Endothelial cell of umbilical vein (primary cell): ENCODE data around the gene CHD6. TPM values are rescaled to one million over a fixed set of nuclear protein-coding genes. Genes with fewer than 3 reads are reported as not detected.

Experiments
- BruUV-seq: library from RNA; stranded (reverse); fragments of 400-500 nt; replicated peaks from 2 replicates; lab custom pipeline; 2021; lab: Mats Ljungman, UMichigan
- CTCF ChIA-PET: fragments of 300-600, 350-600 bp; sonication (Branson Sonifier 250); formaldehyde crosslinking; loops from one replicate; lab custom pipeline; 2021; ENCODE audit warnings: antibody characterized with exemption, inconsistent platforms; lab: Charles Lee
- POLR2A ChIA-PET: fragments of 300-600, 350-600 bp; sonication (Branson Sonifier 250); formaldehyde crosslinking; loops from one replicate; lab custom pipeline; 2021; ENCODE audit warnings: antibody characterized with exemption, inconsistent platforms; lab: Charles Lee
- DNase-seq: peaks from one replicate; pipeline ENCODE4 v3.0.0-alpha.2; 2011; ENCODE audit warnings: low read depth, low spot score
- FAIRE-seq: peaks from 2 replicates; lab custom pipeline; 2011; peaks lifted over from hg19 to GRCh38; lab: Jason Lieb, UNC
- H2AFZ ChIP-seq: 2 replicates; pipeline ENCODE4 v1.6.0; 2012; ENCODE audit warnings: low read depth, low read length, control low read depth, inconsistent platforms
- H3K27ac ChIP-seq: 2 replicates; pipeline ENCODE4 v1.5.1; 2011; ENCODE audit warnings: low read depth, mild to moderate bottlenecking, control low read depth, low read length, moderate library complexity; ENCODE audit not compliant: insufficient read depth
- H3K27me3 ChIP-seq, 2 experiments: 2 replicates each; pipeline versions ENCODE4 v1.6.0 to v1.6.1; 2011; ENCODE audit warnings: low read length in 2 of 2, mixed read lengths in 1 of 2; ENCODE audit not compliant: control insufficient read depth in 2 of 2, insufficient read depth in 2 of 2
- H3K36me3 ChIP-seq, 2 experiments: 2 replicates in 1 of 2; 3 replicates in 1 of 2; pipeline ENCODE4 v1.5.1; 2011; ENCODE audit warnings: low read length in 2 of 2, mild to moderate bottlenecking in 1 of 2, moderate library complexity in 1 of 2; ENCODE audit not compliant: control insufficient read depth in 2 of 2, insufficient read depth in 2 of 2; ENCODE audit errors: extremely low read depth in 1 of 2
- H3K4me1 ChIP-seq: 3 replicates; pipeline ENCODE4 v1.5.1; 2011; ENCODE audit warnings: mild to moderate bottlenecking, low read length; ENCODE audit not compliant: control insufficient read depth, insufficient read depth; ENCODE audit errors: extremely low read depth
- H3K4me2 ChIP-seq: 2 replicates; pipeline ENCODE4 v1.6.1; 2011; ENCODE audit warnings: low read length, control low read depth, mixed read lengths; ENCODE audit not compliant: insufficient read depth
- H3K4me3 ChIP-seq, 3 experiments: fragments of 200-600 bp in 1 of 3; sonication (generic), shearing (Covaris generic) in 1 of 3; replicated peaks in 1 of 3; 2 replicates each; pipeline ENCODE4 v1.5.1; 2011 to 2016; ENCODE audit warnings: control low read depth in 3 of 3, low read length in 3 of 3, mild to moderate bottlenecking in 2 of 3, inconsistent platforms in 1 of 3, low read depth in 1 of 3, moderate library complexity in 1 of 3; ENCODE audit not compliant: insufficient read depth in 1 of 3
- H3K79me2 ChIP-seq: 2 replicates; pipeline ENCODE4 v1.6.0; 2012; ENCODE audit warnings: low read length, inconsistent platforms; ENCODE audit not compliant: control insufficient read depth, insufficient read depth
- H3K9ac ChIP-seq: replicated peaks from 2 replicates; pipeline ENCODE3; 2011; ENCODE audit warnings: low read length, control low read depth; ENCODE audit not compliant: insufficient read depth; ENCODE audit errors: extremely low read depth
- H3K9me1 ChIP-seq: replicated peaks from 3 replicates; pipeline ENCODE4 v1.6.0; 2011; ENCODE audit warnings: mild to moderate bottlenecking, low read length; ENCODE audit not compliant: control insufficient read depth, insufficient read depth; ENCODE audit errors: extremely low read depth
- H3K9me3 ChIP-seq: replicated peaks from 2 replicates; pipeline ENCODE4 v1.5.1; 2012; ENCODE audit warnings: low read length, inconsistent platforms; ENCODE audit not compliant: control insufficient read depth, insufficient read depth
- H4K20me1 ChIP-seq: replicated peaks from 2 replicates; pipeline ENCODE3; 2011; ENCODE audit warnings: mild to moderate bottlenecking, low read length; ENCODE audit not compliant: control insufficient read depth, insufficient read depth; ENCODE audit errors: extremely low read depth
- EZH2 ChIP-seq: IDR thresholded peaks from 2 replicates; pipeline ENCODE4 v1.6.1; 2012; ENCODE audit warnings: borderline replicate concordance, low read depth, mild to moderate bottlenecking, moderate library complexity, low read length, inconsistent platforms; ENCODE audit not compliant: severe bottlenecking
- FOS ChIP-seq: IDR thresholded peaks from 2 replicates; pipeline ENCODE4 v1.6.1; 2011; ENCODE audit warnings: mild to moderate bottlenecking, low read length, moderate library complexity, borderline replicate concordance; ENCODE audit not compliant: insufficient read depth
- GATA2 ChIP-seq: IDR thresholded peaks from 2 replicates; pipeline ENCODE4 v1.7.0; 2011; ENCODE audit warnings: low read depth, mild to moderate bottlenecking, moderate library complexity, mixed read lengths, low read length; ENCODE audit not compliant: insufficient read length, insufficient read depth
- JUN ChIP-seq: IDR thresholded peaks from 2 replicates; pipeline ENCODE4 v1.6.1; 2011; ENCODE audit warnings: borderline replicate concordance, low read depth; ENCODE audit not compliant: insufficient read length, insufficient read depth
- MYC ChIP-seq: IDR thresholded peaks from one replicate; pipeline ENCODE4 v1.6.1; 2011; ENCODE audit warnings: mild to moderate bottlenecking, low read depth, low read length
- POLR2A ChIP-seq: IDR thresholded peaks from 2 replicates; pipeline ENCODE4 v1.6.1; 2012; ENCODE audit warnings: low read depth, mild to moderate bottlenecking, control low read depth, low read length
- POLR2AphosphoS5 ChIP-seq: IDR thresholded peaks from 2 replicates; pipeline ENCODE4 v1.6.1; 2012; ENCODE audit warnings: low read depth, mild to moderate bottlenecking, control low read depth, low read length, moderate library complexity; ENCODE audit not compliant: insufficient read depth
- dilution Hi-C: fragments of 300-500 bp; cut with MboI; formaldehyde crosslinking; loops from one replicate; pipeline ENCODE4 v1.15.0; 2019; ENCODE audit warnings: low sequenced_read_pairs; ENCODE audit not compliant: extremely low pct_ligation_motif_present
- intact Hi-C: fragments of 100-400 bp; cut with micrococcal nuclease; formaldehyde crosslinking; loops from one replicate; pipeline ENCODE4 v1.10.0; 2022
- polyA plus RNA-seq, 4 experiments: library from polyadenylated mRNA; depleted of rRNA in 3 of 4; stranded (reverse) in 3 of 4; unstranded in 1 of 4; fragments of >200 nt; gene quantifications; 2 replicates each; pipeline versions ENCODE4 v1.2.1 to v1.2.3, GENCODE V29; 2011 to 2012; ENCODE audit warnings: missing spikeins in 1 of 4
- total RNA-seq: library from RNA; stranded (reverse); gene quantifications from 2 replicates; pipeline ENCODE4 v1.2.3, GENCODE V29; 2021
- TF ChIP-seq, protein P1 (sequence below), 2 donors: IDR thresholded peaks; 1 replicate in 1 of 2; 2 replicates in 1 of 2; pipeline ENCODE4 v1.5.1; 2011; ENCODE audit warnings: low read length in 2 of 2, mild to moderate bottlenecking in 2 of 2, moderate library complexity in 2 of 2, control low read depth in 1 of 2, inconsistent platforms in 1 of 2, low read depth in 1 of 2; ENCODE audit not compliant: insufficient read depth in 1 of 2; ENCODE audit errors: extremely low read depth in 1 of 2
- TF ChIP-seq, protein P2 (sequence below): IDR thresholded peaks from 2 replicates; pipeline ENCODE4 v1.6.1; 2011; ENCODE audit not compliant: insufficient read depth, insufficient read length

CHD6 gene
- total and polyA plus RNA-seq, 2 donors (not counting 3 experiments of a cell fraction or from before 2014, with no cell fraction given): 7.2 to 33.7 TPM

DNA sequence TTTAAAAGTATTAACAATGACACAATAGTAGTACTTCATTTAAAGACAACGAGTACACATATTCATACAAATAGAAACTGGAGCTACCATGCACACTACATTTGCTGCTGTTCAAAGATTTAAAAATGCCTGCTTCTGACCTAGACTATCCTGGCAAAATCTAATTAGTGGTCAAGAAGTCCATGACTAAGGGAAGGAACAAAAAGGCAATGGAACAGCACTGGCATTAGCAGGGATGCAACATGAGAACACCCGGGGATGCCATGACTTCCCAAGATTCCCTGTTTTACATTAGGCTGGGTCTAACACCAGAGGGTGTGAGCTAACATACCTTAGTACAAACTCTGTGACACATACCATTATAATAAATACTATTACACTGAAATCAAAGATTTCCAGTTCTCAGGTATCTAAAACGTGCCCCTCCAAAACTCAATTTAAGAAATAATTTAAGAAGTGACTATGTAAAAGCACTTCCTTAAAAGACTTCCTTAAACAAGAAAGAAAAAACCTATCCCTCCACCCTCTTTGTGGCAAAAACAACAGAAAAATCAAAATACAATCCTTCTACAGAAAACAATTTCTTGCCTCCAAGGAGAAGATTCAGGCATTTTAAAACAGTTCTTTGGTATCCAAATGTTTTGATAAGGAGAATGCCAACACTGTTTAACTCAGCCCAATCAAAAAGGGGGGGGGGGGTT lies 25.5 kb downstream of the CHD6 start:
- Histone ChIP-seq H3K36me3 (no peaks in the 10 kb centered on the region), H3K4me2 (no peak overlapping the region), H2AFZ (no peak overlapping the region), H3K9me3 (no peaks in the 10 kb centered on the region), H4K20me1 (peaks cover 3% of the 10 kb centered on the region), H3K9ac (no peak overlapping the region), H3K27me3 (no peaks in the 10 kb centered on the region), H3K9me1 (no peaks in the 10 kb centered on the region), H3K27ac (no peak overlapping the region), H3K4me3 (no peak overlapping the region), H3K79me2 (peaks cover 28% of the 10 kb centered on the region), H3K4me1 (no peaks in the 10 kb centered on the region)
- intact Hi-C loops: no loop called here
- no peak for TF ChIP-seq EZH2
- no peak for TF ChIP-seq MYC
- no peak for TF ChIP-seq POLR2AphosphoS5
- TF ChIP-seq JUN: no peak
- TF ChIP-seq, protein P1, sequence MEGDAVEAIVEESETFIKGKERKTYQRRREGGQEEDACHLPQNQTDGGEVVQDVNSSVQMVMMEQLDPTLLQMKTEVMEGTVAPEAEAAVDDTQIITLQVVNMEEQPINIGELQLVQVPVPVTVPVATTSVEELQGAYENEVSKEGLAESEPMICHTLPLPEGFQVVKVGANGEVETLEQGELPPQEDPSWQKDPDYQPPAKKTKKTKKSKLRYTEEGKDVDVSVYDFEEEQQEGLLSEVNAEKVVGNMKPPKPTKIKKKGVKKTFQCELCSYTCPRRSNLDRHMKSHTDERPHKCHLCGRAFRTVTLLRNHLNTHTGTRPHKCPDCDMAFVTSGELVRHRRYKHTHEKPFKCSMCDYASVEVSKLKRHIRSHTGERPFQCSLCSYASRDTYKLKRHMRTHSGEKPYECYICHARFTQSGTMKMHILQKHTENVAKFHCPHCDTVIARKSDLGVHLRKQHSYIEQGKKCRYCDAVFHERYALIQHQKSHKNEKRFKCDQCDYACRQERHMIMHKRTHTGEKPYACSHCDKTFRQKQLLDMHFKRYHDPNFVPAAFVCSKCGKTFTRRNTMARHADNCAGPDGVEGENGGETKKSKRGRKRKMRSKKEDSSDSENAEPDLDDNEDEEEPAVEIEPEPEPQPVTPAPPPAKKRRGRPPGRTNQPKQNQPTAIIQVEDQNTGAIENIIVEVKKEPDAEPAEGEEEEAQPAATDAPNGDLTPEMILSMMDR (IDR thresholded peaks at IDR 0.05; ENCODE audit: extremely low read depth in 1 of 2, insufficient read depth in 1 of 2, low read depth in 1 of 2, low read length in 2 of 2): no peak
- TF ChIP-seq POLR2A: no peak
- TF ChIP-seq, protein P2, sequence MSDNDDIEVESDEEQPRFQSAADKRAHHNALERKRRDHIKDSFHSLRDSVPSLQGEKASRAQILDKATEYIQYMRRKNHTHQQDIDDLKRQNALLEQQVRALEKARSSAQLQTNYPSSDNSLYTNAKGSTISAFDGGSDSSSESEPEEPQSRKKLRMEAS: no peak
- no peak for TF ChIP-seq GATA2
- TF ChIP-seq FOS: no peak
- BruUV-seq: no TSS peak
- ChIA-PET CTCF (no interaction called here), POLR2A (no interaction called here)
- FAIRE-seq (no peak), DNase-seq (no peak)
- dilution Hi-C loops: no loop called here
